ENCODE data around the gene ATE1. TPM values are rescaled to one million over a fixed set of nuclear protein-coding genes. Genes with fewer than 3 reads are reported as not detected.

Gene ATE1
- total RNA-seq, 4 donors from 2014 or later = 31.4 to 47.9 (median 38.3) TPM

DNA sequence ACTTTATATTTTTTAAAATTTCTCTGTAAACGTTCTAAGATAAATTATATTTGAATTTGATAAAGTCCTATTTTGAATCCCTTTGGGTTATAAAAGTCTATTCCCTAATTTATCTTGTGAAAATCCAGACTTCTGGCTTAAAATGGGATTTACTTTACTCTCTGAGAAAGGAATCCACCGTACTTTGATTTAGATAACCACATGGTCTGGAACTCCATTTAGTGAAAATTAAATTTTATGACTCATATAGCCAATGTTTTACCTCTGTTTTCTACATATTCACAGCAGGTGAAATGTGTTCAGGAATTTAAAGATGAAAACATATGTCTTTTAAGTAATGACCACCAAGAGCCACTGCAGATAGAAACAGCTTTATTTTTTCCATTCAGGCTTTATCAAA is 187.8 kb downstream of the ATE1 start:
- Histone ChIP-seq H3K4me1 (no peaks in the 10 kb centered on the region), H3K9me3 (no peaks in the 10 kb centered on the region), H3K4me3 (no peak overlapping the region), H3K27me3 (no peaks in the 10 kb centered on the region), H3K36me3 (peaks cover 0 to 6% (median 0%) of the 10 kb centered on the region in 3 donors), H3K27ac (no peak overlapping the region)
- no peak for DNase-seq
- TF ChIP-seq POLR2A (IDR thresholded peaks at IDR 0.05) = no peak
- TF ChIP-seq, protein P1, sequence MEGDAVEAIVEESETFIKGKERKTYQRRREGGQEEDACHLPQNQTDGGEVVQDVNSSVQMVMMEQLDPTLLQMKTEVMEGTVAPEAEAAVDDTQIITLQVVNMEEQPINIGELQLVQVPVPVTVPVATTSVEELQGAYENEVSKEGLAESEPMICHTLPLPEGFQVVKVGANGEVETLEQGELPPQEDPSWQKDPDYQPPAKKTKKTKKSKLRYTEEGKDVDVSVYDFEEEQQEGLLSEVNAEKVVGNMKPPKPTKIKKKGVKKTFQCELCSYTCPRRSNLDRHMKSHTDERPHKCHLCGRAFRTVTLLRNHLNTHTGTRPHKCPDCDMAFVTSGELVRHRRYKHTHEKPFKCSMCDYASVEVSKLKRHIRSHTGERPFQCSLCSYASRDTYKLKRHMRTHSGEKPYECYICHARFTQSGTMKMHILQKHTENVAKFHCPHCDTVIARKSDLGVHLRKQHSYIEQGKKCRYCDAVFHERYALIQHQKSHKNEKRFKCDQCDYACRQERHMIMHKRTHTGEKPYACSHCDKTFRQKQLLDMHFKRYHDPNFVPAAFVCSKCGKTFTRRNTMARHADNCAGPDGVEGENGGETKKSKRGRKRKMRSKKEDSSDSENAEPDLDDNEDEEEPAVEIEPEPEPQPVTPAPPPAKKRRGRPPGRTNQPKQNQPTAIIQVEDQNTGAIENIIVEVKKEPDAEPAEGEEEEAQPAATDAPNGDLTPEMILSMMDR (IDR thresholded peaks at IDR 0.05) = no peak

DNA sequence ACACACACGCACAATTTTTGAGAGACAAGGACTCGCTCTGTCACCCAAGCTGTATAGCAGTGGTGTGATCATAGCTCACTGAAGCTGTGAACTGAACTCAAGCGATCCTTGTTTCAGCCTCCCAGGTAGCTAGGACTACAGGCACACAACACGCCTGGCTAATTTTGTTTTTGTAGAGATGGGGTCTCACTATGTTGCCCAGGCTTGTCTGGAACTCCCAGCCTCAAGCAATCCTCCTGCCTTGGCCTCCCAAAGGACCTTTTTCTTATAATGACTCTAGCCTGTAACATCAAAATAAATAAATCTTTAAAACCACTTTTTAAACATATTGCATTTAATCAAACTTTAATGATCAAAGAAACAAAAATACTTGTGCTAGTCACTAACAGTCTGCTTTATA is 188.7 kb downstream of the ATE1 start:
- Histone ChIP-seq H3K36me3 (peaks cover 0 to 6% (median 0%) of the 10 kb centered on the region in 3 donors), H3K27ac (no peak overlapping the region), H3K9me3 (no peaks in the 10 kb centered on the region), H3K27me3 (no peaks in the 10 kb centered on the region), H3K4me1 (no peaks in the 10 kb centered on the region), H3K4me3 (no peak overlapping the region)
- TF ChIP-seq POLR2A (IDR thresholded peaks at IDR 0.05) = no peak
- TF ChIP-seq, protein P1 (IDR thresholded peaks at IDR 0.05) = no peak
- DNase-seq = no peak

DNA sequence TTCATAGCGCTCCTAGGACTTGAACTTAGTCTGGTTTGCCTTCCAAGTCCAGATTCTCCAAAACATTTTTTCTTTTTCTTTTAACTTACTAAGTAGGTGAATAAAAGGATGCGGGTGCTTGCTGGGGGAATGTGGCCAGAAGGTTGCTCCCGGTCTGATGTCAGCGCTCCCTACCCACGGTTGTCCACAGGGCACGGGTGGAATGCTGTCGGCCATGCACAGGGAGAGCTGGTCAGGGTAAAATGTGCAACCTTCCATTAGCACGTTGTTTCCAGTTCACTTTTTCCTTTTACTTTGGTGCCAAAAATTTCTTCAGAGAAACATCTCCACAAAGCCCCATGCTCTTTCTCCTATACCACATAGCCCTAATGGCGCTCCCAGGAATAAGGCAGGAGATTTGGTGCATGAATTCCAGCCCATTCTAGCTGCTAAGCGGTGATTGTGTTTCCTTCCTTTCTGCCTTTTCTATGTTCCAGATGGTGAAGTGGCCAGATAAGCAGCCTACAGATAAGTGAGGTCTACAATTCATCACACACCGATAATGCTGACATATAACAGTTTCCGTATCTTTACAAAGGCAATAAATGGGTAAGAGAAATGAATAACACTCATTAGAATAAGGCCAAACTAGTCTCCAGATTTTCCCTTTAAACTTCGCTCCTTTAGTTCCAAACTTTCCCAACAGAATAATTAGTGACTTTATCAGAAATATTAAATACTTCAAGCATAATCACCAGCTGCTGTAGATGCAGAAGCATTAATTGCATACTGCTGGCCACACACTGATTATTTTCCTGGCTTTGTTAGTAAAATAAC is 191.3 kb downstream of the ATE1 start:
- DNase-seq = no peak
- no peak overlapping the region for H3K4me3 ChIP-seq
- H3K27ac ChIP-seq = no peak overlapping the region
- H3K9me3 ChIP-seq = no peaks in the 10 kb centered on the region
- H3K4me1 ChIP-seq = no peaks in the 10 kb centered on the region
- TF ChIP-seq, protein P1 (IDR thresholded peaks at IDR 0.05) = no peak
- H3K27me3 ChIP-seq = no peaks in the 10 kb centered on the region
- no peaks in the 10 kb centered on the region for H3K36me3 ChIP-seq

DNA sequence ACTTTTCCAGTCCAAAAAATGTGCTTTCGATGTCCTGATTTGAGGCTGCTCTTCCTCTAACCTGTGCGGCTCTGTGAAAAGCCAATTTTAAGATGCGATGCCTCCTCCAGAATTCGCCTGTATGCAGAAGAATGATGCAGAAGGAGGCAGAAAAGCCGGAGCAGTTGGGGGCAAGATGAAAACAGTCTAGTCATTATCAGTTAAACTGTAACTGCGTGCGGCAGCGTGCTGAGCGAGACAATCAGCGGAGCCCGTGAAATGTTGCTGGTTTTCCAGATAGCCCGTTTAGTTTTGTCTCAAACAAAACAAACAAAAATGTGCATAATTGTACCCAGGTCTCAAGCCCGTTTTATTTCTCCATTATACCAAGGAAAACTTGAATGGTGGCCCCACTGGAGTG is 192.6 kb downstream of the ATE1 start:
- no peak for DNase-seq
- Histone ChIP-seq H3K9me3 (no peaks in the 10 kb centered on the region), H3K4me1 (no peaks in the 10 kb centered on the region), H3K27me3 (no peaks in the 10 kb centered on the region), H3K4me3 (no peak overlapping the region), H3K27ac (no peak overlapping the region), H3K36me3 (no peaks in the 10 kb centered on the region)
- TF ChIP-seq, protein P1 (IDR thresholded peaks at IDR 0.05) = no peak
- TF ChIP-seq POLR2A (IDR thresholded peaks at IDR 0.05) = no peak

DNA sequence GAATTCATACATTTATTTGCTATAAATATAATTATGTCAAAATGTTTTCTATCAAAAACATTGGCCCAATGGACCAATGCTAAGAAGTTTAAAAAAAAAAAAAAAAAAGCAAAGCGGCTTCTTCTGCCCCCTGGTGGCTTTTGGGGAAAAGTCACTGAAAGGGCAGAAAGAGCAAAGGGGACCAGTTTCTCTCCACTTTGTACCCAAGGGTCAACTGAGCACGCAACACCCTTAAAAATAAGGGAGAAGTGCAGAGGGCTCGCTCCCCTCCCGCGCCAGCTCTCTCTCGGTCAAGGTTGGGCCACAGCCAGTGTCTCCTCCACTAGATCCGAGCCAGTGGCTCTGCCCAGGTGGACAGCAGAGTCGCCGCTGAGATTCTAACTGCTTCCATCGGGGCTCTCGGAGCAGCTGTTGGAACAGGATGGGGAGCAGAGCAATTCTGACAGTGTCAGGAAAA is 193.2 kb downstream of the ATE1 start:
- TF ChIP-seq POLR2A (IDR thresholded peaks at IDR 0.05) = no peak
- TF ChIP-seq, protein P1 (IDR thresholded peaks at IDR 0.05) = peak in 5 of 6 experiments; percentile 22 to 58 (median 41)
- Histone ChIP-seq H3K9me3 (no peaks in the 10 kb centered on the region), H3K4me1 (no peaks in the 10 kb centered on the region), H3K27ac (no peak overlapping the region), H3K36me3 (no peaks in the 10 kb centered on the region), H3K27me3 (no peaks in the 10 kb centered on the region), H3K4me3 (no peak overlapping the region)
- no peak for DNase-seq

Data from Peyer's patch (tissue), 4 donors.